Vagina (tissue), 2 donors: Measurements from ENCODE around the gene ADORA1.

ENCODE experiments used
- CTCF ChIP-seq, 3 experiments: fragments of 450-650 bp in 2 of 3; fragments of 200-600 bp in 1 of 3; sonication (generic) in 1 of 3; IDR thresholded peaks; one replicate each; pipeline ENCODE4 v1.5.1; 2017 to 2019; ENCODE audit warnings: antibody characterized with exemption in 3 of 3, mild to moderate bottlenecking in 2 of 3, moderate library complexity in 2 of 3
- POLR2A ChIP-seq, 2 donors: fragments of 450-650 bp; IDR thresholded peaks; one replicate each; pipeline ENCODE4 v1.6.1; 2017; ENCODE audit warnings: antibody characterized with exemption in 2 of 2, mild to moderate bottlenecking in 2 of 2, moderate library complexity in 2 of 2
- POLR2AphosphoS5 ChIP-seq, 2 donors: sonication (generic); formaldehyde crosslinking; IDR thresholded peaks; one replicate each; pipeline ENCODE4 v1.9.0; 2017; ENCODE audit warnings: antibody characterized with exemption in 2 of 2, mild to moderate bottlenecking in 2 of 2, low read depth in 1 of 2; ENCODE audit not compliant: insufficient read depth in 1 of 2

- TF ChIP-seq CTCF (IDR thresholded peaks at IDR 0.05) (no peak), POLR2A (IDR thresholded peaks at IDR 0.05) (no peak), POLR2AphosphoS5 (IDR thresholded peaks at IDR 0.05; ENCODE audit: insufficient read depth in 1 of 2, low read depth in 1 of 2) (no peak)
Observed at GRCh38 chr1:203180611-203181330, 53.2 kb downstream of the ADORA1 start.
